ENCODE data around the gene GIPC2.

DNA sequence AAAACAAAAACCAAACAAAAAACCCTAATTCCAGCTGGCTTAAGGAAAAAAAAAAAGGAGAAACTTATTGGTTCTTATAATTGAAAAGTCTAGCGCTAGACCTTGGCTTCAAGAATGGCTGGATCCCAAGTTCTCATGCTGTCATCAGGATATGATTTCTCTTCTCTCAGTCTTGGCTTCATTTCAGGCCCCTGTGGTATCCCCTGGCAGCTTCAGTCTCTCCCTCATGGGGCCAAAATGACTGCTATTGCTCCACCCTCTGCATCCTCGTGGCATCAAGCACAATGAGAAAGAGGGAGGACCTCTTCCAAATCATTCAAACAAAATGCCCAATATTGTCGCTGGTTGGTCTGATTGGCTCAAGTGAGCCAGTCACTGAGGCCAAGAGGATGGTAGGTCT lies 80.7 kb downstream of the GIPC2 start:
- TF ChIP-seq, protein P1, sequence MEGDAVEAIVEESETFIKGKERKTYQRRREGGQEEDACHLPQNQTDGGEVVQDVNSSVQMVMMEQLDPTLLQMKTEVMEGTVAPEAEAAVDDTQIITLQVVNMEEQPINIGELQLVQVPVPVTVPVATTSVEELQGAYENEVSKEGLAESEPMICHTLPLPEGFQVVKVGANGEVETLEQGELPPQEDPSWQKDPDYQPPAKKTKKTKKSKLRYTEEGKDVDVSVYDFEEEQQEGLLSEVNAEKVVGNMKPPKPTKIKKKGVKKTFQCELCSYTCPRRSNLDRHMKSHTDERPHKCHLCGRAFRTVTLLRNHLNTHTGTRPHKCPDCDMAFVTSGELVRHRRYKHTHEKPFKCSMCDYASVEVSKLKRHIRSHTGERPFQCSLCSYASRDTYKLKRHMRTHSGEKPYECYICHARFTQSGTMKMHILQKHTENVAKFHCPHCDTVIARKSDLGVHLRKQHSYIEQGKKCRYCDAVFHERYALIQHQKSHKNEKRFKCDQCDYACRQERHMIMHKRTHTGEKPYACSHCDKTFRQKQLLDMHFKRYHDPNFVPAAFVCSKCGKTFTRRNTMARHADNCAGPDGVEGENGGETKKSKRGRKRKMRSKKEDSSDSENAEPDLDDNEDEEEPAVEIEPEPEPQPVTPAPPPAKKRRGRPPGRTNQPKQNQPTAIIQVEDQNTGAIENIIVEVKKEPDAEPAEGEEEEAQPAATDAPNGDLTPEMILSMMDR (IDR thresholded peaks at IDR 0.05), result no peak
- no peak for TF ChIP-seq SIN3A (IDR thresholded peaks at IDR 0.05; ENCODE audit: borderline replicate concordance, insufficient read depth, low read depth, low read length)
- TF ChIP-seq POLR2AphosphoS5 (IDR thresholded peaks at IDR 0.05; ENCODE audit: low read depth, low read length), result no peak

Data from Panc1 (cell line).